DMS114 treated with DMSO at 0.1 percent for 48 hours (cell line): ENCODE results near the gene EYS.
"Not testable (repeated sequence)": the region's sequence is repeated elsewhere in the genome, so short reads cannot be mapped to it uniquely, and the experiment has no call there.

Experiments
- DNase-seq: peaks from one replicate; lab custom pipeline; 2025; ENCODE audit not compliant: unreplicated experiment; lab: John Stamatoyannopoulos, UW

EYS gene

DNA sequence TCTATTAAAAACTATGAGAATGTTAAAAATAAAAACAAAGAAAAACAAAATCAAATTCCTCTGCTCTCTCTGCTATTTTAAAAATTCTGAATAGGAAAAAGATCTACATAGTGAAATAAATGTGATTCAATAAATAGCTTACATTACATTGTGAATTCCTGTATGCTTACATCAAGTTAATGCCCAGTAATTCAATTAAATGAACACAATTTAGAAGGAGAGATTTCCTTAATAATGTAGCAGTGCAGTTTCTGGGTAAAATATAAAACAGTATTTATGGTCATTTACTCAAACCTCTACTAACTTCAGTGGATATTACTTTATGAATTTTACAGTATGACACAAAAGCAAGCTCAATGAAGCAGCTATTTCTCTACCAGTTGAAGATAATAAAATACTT is 594.6 kb downstream of the EYS start:
- DNase-seq, result no peak

- DNase-seq, result no peak
Measured at GRCh38 chr6:65110031-65110430, 597.0 kb downstream of the EYS start.

- DNase-seq, result no peak
Measured at GRCh38 chr6:65098349-65098748, 608.7 kb downstream of the EYS start.

GRCh38 chr6:65091561-65091960 is 615.5 kb downstream of the EYS start:
- DNase-seq, result no peak

GRCh38 chr6:65088575-65088974 is 618.5 kb downstream of the EYS start:
- DNase-seq, result no peak

DNA sequence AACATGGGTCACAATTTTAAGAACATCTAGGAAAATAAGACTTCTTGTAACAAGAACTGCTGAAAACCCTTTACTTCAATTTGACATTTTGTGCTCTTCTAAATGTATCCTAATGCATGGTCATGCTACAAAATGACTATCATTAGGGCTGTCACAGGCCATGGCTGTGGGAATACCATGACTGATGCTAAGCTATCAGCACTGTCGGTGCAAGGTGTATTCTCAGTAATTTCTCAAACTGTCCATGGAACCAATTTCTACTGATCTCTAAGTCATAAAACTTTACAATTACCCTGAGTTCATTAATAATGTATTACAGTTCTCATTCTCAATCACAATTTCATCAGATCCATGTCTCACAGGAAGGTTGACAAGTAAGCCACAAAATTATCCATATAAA is 625.3 kb downstream of the EYS start:
- no peak for DNase-seq

GRCh38 chr6:65075705-65076230 is 631.3 kb downstream of the EYS start:
- DNase-seq, result no peak

GRCh38 chr6:65072500-65072899 is 634.5 kb downstream of the EYS start:
- no peak for DNase-seq

DNA sequence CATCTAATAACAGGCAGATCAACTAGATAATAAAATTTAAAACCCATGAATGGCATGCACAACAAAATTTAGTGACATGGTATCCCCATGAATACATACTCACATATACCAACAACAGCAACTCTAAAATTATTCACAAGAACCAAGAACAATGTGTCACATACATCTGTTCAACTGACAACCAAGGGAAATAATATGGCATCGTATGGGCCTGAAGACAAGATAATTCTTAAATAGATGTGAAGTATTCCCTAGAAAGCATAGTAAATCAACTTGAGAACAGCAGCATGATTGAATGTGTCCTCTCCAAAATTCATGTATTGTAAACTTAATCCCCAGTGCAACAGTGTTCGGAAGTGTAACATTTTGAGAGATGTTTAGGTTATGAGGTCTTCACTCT is 635.5 kb downstream of the EYS start:
- no peak for DNase-seq

DNA sequence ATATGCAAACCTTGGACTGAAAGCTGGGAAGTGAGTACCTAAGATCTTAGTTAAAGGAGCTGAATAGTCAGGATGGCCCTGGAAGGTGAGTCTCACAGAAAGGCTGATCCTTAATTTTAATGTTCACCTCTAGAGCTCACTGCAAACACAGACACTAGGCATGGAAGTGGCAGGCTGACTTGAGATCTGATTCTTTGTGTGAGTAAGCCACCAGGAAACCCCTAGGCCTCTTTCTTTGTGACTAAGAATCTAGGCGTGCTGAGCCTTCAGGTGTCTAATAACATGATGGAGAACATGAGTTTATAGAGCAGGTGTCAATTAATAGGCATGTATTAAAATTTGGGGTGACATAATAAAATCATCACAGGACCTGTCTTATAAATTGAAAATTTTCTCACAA is 642.2 kb downstream of the EYS start:
- no peak for DNase-seq

- DNase-seq, result no peak
Measured at GRCh38 chr6:65059568-65059967, 647.5 kb downstream of the EYS start.

GRCh38 chr6:65055545-65055944 is 651.5 kb downstream of the EYS start:
- DNase-seq, result no peak

- no peak for DNase-seq
Measured at GRCh38 chr6:65052626-65053025, 654.4 kb downstream of the EYS start.

DNA sequence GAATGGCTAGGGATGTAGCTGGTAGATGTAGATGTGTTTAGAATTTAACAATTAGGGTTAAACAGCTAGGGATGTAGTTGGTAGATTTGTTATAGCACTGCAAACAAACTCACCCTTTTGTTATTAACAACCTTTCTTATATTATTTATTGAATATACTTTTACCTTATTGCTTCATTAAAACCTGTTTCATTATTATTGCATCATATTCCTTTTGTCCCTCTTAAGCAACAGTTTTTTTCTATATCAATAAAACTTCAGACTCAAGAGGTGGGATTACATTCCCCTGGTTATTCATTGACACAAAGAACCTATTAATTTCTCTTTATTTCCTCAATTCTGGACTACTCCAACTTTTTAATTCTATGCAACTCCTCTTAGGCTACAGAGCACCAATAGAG is 661.2 kb downstream of the EYS start:
- DNase-seq, result no peak

DNA sequence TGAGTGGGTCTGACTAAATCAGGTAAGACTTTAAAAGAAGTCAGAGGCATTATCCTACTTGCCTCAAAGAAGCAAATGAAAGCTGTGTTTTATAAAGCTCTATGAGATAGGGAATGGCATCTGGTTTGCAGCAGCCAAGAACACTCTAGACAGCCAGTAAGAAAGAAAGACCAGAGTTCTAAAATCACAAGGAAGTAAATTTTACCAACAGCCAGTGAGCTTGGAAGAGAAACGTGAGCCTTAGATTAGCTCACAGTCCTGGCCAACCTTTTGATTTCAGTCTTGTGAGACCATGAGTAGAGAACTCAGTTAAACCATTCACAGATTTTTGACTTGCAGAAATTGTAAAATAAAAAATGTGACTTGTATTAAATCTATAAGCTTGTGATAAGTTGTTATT is 693.0 kb downstream of the EYS start:
- DNase-seq, result no peak

DNA sequence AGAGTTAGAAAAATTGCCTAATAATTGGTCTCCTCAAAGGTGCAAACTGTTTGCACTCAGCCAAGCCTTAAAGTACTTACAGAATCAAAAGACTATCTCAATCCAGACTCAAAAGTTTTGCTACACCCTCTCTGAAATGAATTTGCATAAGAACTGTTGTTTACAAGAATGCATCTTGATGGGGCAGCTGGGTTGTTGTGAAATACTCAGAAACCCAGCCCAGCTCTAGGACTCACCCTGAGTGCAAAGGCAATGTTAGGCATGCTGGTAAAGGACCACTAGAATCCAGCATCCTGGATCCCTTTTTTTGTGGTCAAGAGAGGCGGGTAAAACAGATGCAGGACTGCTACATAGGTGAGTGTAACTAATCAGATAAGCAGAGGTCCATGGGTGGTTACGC is 700.2 kb downstream of the EYS start:
- DNase-seq, result no peak

- DNase-seq, result no peak
Measured at GRCh38 chr6:65004283-65004682, 702.7 kb downstream of the EYS start.

- not testable (repeated sequence) for DNase-seq
Measured at GRCh38 chr6:65002882-65003281, 704.1 kb downstream of the EYS start.

- DNase-seq, result no peak
Measured at GRCh38 chr6:65000815-65001214, 706.2 kb downstream of the EYS start.

DNA sequence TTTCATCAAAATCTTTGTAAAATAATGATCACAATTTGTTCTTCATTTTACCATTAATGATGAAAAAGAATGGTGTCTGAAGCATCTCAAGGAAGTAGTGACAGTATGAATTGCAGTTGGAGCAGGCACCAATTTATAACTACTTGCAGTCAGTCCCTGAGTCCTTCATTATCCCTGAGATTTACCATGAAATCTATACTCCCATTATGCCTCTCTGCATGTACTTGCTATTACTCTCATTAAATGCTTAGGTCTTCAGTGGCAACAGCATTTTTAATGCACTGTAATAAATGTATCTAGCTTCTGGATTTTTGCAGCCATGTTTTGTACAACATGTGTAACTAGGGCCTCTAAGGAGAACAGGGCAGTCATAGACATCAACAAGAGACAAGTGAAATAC is 708.8 kb downstream of the EYS start:
- DNase-seq, result no peak

DNA sequence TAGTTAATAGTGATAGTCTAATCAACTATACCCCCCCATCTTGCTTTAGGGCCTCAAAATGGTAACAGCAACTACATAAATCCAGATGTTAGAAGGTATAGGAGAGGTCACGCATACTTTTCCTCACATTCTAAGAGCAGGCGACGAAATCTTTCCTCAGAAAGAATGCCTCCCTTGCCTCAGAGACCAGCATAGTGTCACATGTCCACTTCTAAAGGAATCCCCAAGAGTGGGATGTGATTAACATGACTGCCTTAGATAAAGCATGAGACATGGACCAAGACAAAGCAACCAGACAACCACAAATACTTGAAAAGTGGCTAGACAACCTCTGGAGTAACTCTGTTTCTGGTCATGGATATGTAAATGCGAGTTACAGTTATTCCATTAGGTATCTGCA is 710.7 kb downstream of the EYS start:
- DNase-seq, result no peak

DNA sequence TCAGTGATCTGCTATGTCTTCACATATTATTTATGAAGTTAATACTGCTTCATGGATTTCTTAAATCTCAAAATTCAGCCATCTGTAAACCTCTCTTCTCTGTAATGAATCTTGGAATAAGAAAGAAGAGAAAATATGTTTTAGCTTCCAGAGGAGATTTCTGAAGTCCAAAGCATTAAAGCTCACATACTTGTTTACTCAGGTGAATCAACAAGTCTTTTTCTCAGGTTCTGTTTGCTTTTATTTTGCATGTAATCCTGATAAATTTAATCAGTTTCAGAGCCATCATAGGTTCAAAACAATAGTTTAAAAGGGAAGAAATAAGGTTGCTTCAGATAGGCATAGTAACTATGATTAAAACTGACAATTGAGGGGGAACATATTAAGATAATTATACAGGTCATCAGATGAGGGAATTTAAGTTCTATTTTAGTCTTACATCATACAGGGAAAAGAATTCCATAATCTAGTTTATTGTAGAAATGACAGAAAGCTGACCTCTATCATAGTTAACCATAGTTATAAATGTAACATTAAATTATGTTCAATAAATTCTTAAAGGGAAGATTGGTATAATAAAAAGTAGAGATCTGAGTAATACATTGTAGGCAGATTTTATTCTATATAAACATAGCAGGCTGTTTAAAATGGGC is 716.2 kb downstream of the EYS start:
- DNase-seq, result no peak

- DNase-seq, result no peak
Measured at GRCh38 chr6:64988148-64988547, 718.9 kb downstream of the EYS start.
